ENCODE measurements around the gene RPL36AL.
"Not testable (repeated sequence)": the region's sequence is repeated elsewhere in the genome, so short reads cannot be mapped to it uniquely, and the experiment has no call there.

RPL36AL gene

DNA sequence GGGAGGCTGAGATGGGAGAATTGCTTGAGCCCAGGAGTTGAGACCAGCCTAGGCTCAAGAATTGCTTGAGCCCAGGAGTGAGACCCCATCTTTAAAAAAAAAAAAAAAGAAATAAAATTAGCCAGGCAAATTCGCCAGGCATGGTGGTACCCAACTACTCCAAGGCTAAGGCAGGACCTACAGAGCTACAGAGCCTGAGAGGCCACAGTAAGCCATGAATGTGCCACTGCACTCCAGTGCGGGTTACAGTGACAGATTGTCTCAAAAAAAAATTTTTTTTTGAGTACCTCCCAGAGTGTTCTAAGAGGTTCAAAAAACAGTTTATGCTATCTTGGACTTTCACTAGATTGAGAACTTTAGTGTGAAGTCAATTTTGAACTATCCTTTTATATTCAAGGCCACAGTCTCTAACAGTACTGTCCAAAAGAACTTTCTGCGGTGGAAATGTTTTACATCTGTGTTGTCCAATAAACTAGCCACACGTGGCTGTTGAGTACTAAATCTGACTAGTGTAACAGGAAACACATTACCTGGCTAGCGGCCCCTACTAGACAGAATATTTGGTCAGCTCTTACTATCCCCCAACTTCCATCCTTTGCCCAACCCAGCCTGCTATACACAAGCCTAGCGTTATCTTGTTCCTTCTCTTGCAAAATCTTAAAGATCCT lies 2.4 kb downstream of the RPL36AL start:
- no peak for DNase-seq

DNA sequence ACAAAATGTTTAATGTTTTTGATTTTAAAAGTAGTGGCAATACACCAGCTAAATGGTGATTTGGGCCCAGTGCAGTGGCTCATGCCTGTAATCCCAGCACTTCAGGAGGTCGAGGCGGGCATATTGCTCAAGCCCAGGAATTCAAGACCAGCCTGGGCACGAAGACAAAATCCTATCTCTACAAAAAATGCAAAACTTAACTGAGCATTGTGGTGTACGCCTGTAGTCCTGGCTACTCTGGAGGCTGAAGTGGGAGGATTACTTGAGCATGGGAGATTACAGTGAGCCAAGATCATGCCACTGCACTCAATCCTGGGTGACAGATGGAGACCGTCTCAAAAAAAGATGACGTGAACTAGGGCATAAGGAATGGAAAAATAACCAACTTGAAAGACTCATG lies 4.7 kb downstream of the RPL36AL start:
- DNase-seq, result no peak

- DNase-seq, result no peak
Measured at GRCh38 chr14:49614196-49614595, 6.2 kb downstream of the RPL36AL start.

GRCh38 chr14:49612671-49613070 lies 7.8 kb downstream of the RPL36AL start:
- DNase-seq, result no peak

DNA sequence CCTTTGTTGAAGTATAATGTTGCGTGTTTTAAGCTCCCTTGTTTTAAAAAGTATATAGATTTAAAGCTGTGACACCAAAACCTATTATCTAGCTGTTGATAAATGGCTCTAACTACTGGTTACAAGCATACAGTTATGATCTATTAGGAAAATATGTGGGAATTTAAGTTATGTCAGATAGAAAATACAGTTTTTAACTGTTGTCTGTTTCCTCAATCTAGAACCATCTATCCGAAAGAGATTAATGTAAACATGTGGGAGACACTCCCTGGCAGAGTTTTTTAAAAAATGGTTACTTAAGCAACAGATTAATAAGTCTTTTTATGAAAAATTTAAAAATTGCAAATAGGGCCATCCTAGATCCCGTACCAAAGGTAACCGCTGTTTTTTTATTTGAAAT lies 8.2 kb downstream of the RPL36AL start:
- no peak for DNase-seq

DNA sequence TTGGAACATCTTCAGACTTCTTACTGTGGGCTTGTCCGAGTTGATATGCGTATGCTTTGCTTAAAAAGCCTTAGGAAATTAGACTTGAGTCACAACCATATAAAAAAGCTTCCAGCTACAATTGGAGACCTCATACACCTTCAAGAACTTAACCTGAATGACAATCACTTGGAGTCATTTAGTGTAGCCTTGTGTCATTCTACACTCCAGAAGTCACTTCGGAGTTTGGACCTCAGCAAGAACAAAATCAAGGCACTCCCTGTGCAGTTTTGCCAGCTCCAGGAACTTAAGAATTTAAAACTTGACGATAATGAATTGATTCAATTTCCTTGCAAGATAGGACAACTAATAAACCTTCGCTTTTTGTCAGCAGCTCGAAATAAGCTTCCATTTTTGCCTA lies 12.8 kb downstream of the RPL36AL start:
- no peak for DNase-seq

GRCh38 chr14:49598485-49599300 lies 21.7 kb downstream of the RPL36AL start, which contains the start of gene LRR1:
LRR1 (plus strand) TSS chr14:49598940; CDS start chr14:49599021, 81 bp downstream.
- peak; percentile 85 for DNase-seq

GRCh38 chr14:49598189-49598484 lies 22.3 kb downstream of the RPL36AL start:
- peak; percentile 57 for DNase-seq

GRCh38 chr14:49594347-49595091 lies 25.9 kb downstream of the RPL36AL start:
- no peak for DNase-seq

GRCh38 chr14:49593016-49593415 lies 27.4 kb downstream of the RPL36AL start:
- no peak for DNase-seq

- no peak for DNase-seq
Measured at GRCh38 chr14:49589387-49589786, 31.0 kb downstream of the RPL36AL start.

DNA sequence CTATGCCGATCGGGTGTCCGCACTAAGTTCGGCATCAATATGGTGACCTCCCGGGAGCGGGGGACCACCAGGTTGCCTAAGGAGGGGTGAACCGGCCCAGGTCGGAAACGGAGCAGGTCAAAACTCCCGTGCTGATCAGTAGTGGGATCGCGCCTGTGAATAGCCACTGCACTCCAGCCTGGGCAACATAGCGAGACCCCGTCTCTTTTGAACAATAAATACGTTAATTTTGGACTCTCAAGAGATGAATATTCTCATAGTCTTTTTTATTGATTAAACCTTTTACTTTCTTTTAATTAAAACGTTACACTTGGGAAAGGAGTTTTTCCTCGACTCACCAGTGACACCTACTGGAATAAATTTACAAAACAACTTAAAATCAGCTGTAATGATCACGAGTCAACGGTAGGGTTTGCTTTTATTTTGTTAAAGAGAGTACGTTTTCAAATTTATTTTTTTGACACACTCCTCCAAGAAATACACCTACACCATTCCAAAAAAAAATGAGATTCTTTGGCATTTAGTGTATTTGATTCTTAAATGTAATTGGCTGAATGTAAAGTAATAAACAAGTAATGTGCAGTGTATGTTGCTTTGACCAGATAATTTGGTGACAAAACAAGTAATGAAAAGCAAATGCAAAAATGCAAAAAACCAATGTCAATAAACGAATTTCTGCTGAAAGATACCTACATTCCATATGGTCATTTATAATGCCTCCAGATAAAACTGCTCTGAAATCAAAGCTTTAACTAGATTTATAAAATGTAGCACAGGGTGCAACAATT lies 33.6 kb downstream of the RPL36AL start:
- peak; percentile 48 for DNase-seq

DNA sequence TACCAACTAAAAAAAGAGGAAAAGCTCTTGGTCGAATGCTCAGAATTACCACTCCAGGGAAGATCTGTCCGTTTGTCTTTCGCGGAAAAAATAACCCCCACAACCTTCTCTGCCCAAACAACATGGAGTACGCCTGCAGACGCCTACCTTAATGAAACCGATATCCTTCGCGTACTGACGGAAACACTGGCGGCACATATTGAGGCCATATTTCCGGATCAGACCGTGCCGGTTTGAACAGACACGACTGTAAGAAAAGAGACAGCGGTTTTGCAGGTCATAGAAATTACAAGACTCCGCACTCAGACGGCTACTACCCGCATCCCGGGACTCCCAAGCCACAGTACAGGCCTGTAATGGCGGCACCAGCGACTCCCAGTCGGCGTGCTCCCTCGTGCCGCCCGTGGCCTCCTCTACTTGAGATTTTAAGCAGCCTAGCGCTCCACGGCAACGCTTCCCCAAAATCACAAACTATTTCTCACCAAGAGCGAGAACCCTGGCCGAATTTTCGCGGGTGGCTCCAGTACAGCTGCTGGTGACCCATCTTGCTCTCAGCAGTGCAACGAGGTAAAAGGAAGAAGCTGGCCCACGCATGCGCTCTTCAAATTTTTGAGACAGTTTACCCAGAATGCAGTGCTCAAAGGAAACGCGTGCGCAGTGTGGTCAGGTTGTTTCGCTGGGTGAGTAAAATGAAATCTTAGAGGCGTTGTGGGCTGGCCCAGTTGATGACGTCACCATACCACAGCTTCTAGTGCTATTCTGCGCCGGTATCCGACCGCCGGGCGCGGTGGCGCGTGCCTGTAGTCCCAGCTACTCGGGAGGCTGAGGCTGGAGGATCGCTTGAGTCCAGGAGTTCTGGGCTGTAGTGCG lies 34.4 kb downstream of the RPL36AL start, which contains the start of gene RPS29:
RPS29 (minus strand) TSS at position 578 of the 870 bp plus-strand sequence; CDS start at position 544, 34 bp downstream.
- peak; percentile 99 for DNase-seq

- DNase-seq, result not testable (repeated sequence)
Measured at GRCh38 chr14:49584981-49585640, 35.3 kb downstream of the RPL36AL start.

DNA sequence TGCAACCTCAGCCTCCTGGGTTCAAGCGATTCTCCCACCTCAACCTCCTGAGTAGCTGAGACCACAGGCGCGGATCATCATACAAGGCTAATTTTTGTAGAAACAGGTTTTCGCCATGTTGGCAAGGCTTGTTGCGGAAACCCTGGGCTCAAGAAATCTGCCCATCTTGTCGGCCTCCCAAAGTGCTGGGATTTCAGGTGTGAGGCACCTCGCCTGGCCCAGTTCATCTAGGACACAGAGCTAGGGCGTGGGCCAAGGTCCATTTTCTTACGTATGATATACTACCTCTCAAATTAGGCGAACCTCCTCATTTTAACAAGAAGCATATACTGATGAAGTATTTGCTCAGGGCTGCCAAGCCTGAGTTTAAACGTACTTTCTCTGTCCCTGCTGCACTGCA lies 36.4 kb downstream of the RPL36AL start:
- DNase-seq, result no peak

- DNase-seq, result no peak
Measured at GRCh38 chr14:49583629-49584028, 36.8 kb downstream of the RPL36AL start.

- DNase-seq, result no peak
Measured at GRCh38 chr14:49582113-49582977, 38.1 kb downstream of the RPL36AL start.

GRCh38 chr14:49581209-49582112 lies 39.0 kb downstream of the RPL36AL start:
- DNase-seq, result no peak

GRCh38 chr14:49579841-49580240 lies 40.6 kb downstream of the RPL36AL start:
- DNase-seq, result no peak

All from NCI-H1092 (cell line).